HFF-Myc (cell line): Measurements from ENCODE around the gene NT5M.

Experiments used
- DNase-seq: peaks from one replicate; pipeline ENCODE4 v3.0.0-alpha.2; 2011; ENCODE audit warnings: low read depth; ENCODE audit errors: extremely low read depth
- H3K4me3 ChIP-seq: replicated peaks from 2 replicates; pipeline ENCODE4 v1.5.1; 2011; ENCODE audit warnings: low read depth, mild to moderate bottlenecking, control low read depth, low read length
- TF ChIP-seq, protein P1 (sequence below): IDR thresholded peaks from 2 replicates; pipeline ENCODE4 v1.5.1; 2012; ENCODE audit warnings: mild to moderate bottlenecking, low read depth, low read length, control low read depth; ENCODE audit errors: missing control alignments

The NT5M gene

DNA sequence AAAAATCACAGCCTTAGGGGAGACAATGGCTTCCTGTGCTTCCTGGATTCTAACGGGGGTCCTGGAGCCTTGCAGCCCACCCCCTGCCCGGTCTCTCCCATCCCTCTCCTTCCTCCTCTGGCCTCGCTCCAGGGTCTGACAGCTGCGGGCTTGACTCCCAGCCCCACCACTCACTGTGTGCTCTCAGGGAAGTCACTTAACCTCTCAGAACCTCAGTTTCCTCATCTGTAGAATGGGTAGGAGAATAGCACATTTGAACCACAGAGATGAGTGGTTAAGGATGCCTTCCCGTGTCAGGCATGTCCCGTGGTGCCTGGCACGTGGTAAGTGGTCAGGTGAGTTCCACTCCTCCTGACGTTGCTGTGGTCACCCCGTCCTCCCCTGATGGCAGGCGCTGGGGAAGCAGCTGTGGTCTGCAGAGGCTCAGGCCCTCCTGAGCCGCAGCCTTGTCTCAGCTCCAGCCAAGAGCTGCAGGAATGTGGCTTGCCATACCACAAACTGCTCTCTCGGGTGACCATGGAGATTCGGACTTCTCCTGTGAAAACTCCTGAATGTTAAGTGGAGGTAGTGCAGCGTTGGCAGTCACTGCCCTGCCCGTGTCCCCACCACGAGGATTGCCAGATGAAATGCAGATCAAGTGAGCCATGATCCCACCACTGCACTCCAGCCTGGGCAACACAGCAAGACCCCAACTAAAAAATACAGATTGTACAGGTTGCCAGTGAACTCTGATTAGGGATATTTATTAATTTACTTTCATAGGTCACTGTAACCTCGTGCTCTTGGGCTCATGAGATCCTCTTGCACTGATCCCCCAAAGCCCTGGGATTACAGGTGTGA is 85.7 kb downstream of the NT5M start:
- DNase-seq, result no peak
- TF ChIP-seq, protein P1, sequence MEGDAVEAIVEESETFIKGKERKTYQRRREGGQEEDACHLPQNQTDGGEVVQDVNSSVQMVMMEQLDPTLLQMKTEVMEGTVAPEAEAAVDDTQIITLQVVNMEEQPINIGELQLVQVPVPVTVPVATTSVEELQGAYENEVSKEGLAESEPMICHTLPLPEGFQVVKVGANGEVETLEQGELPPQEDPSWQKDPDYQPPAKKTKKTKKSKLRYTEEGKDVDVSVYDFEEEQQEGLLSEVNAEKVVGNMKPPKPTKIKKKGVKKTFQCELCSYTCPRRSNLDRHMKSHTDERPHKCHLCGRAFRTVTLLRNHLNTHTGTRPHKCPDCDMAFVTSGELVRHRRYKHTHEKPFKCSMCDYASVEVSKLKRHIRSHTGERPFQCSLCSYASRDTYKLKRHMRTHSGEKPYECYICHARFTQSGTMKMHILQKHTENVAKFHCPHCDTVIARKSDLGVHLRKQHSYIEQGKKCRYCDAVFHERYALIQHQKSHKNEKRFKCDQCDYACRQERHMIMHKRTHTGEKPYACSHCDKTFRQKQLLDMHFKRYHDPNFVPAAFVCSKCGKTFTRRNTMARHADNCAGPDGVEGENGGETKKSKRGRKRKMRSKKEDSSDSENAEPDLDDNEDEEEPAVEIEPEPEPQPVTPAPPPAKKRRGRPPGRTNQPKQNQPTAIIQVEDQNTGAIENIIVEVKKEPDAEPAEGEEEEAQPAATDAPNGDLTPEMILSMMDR, result no peak
- no peak overlapping the region for H3K4me3 ChIP-seq

DNA sequence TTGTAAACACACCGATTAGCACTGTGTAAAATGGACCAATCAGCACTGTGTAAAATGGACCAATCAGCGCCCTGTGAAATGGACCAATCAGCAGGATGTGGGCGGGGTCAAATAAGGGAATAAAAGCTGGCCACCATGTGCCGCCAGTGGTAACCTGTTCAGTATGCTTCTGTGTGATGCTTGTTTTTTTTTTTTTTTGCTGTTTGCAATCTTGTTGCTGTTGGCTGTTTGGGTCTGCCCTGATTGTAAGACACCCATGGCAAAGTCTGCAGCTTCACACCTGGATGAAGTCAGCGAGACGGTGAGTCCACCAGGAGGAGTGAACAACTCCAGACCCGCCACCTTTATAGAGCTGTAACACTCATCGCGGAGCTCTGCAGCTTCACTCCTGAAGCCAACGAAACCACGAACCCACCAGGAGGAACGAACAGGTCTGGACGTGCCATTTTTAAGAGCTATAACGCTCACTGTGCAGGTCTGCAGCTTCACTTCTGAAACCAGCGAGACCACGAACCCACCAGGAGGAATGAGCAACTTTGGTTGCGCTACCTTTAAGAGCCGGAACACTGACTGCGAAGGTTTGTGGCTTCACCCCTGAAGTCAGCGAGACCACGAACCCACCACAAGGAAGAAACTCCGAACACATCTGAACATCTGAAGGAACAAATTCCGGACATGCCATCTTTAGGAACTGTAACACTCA is 88.6 kb downstream of the NT5M start:
- no peak for DNase-seq
- TF ChIP-seq, protein P1, result no peak
- no peak overlapping the region for H3K4me3 ChIP-seq

DNA sequence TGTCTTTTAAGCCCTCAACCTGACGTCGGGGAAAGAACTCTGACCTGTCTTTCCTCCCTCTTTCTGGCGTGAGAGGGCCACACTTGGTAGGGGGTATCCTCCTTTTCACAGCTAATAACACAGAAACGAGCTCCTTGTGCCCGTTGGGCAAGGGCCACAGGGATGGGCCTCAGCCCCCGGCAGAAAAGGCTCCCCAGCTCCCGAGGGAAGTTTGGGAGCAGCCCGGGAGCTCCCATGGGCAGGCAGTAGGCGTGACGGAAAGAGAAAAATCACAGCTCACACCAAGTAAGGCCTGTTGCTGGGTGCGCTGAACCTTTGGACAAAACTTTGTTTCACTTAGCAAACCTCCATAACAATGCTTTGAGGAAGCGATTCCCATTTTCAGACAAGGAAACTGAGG is 90.8 kb downstream of the NT5M start:
- TF ChIP-seq, protein P1, result no peak
- no peak for DNase-seq
- H3K4me3 ChIP-seq, result no peak overlapping the region

DNA sequence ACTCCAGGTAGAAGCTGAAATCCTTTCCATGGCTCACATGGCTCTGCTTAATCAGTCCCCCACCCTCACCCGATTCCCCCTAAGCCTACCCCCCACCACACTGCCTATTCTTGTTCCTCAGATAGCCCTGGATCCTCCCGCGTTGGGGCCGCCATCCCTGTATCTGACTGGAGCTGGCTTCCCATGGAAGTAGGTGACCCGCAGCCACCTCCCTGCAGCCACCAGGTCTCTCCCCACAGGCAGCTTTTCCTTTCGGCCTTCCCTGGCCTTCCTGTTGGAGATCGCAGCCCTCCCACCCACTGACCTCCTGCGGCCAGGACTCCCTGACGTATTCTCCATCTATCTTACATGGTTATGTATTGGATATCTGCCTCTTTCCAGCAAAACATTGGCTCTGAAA is 91.3 kb downstream of the NT5M start:
- H3K4me3 ChIP-seq, result no peak overlapping the region
- DNase-seq, result no peak
- TF ChIP-seq, protein P1, result no peak

DNA sequence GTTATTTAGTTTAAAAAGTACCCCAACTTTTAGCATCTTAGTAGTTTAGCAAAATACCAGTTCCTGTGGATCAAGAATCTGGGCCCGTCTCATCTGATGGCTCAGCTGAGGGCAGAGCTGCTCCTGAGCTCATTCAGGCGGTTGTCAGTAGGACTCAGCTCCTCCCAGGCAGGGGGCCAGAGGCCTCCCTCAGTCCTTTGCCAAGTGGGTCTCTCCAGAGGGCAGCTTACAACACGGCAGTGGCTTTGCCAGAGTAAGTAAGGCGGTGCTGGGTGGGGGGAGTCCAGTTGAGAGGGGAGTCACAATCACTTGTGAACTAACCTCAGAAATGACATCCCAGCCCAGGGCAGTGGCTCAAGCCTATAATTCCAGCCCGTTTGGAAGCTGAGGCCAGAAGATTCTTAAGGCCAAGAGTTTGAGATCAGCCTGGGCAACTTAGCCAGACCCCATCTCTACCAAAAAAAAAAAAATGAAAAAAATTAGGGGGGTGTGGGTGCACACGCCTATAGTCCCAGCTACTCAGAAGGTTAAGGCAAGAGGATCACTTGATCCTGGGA is 92.2 kb downstream of the NT5M start:
- H3K4me3 ChIP-seq, result no peak overlapping the region
- TF ChIP-seq, protein P1, result no peak
- DNase-seq, result no peak

DNA sequence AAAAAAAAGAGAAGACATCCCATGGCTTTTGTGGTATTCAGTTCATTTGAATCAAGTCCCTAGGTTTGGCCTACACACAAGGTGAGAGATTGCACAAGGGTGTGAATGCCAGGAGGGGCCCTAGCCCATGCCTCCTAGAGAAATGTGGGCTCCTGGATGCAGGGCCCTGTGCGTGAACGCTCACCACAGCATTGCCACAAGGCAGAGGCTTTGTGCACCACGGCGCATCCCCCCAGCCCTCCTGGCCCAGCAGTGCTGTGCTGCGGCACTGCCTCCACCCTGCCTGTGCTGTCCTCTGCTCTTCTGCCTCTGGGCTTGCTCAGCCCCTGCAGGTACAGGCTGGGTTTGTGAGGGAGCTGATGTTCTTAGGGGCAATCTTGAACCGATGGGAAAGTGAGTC is 92.7 kb downstream of the NT5M start:
- DNase-seq, result no peak
- TF ChIP-seq, protein P1, result no peak
- no peak overlapping the region for H3K4me3 ChIP-seq
